Activated gamma-delta T cell (primary cell): Measurements from ENCODE around the gene WSCD1.

Source experiments
- DNase-seq: peaks from one replicate; lab custom pipeline; 2025; lab: John Stamatoyannopoulos, UW

Gene WSCD1

GRCh38 chr17:6061290-6061689 is 8.9 kb upstream of the WSCD1 start:
- DNase-seq: no peak

GRCh38 chr17:6064868-6065267 is 5.3 kb upstream of the WSCD1 start:
- DNase-seq: no peak

- DNase-seq: no peak
These were observed 4.8 kb upstream of the WSCD1 start for GRCh38 chr17:6065351-6065750.

GRCh38 chr17:6066183-6066948 is 3.8 kb upstream of the WSCD1 start:
- DNase-seq: no peak

- DNase-seq: no peak
These were observed 3.1 kb upstream of the WSCD1 start for GRCh38 chr17:6067060-6067459.

GRCh38 chr17:6070430-6070912 is 292 bp downstream of the WSCD1 start:
- no peak for DNase-seq

- no peak for DNase-seq
These were observed 833 bp downstream of the WSCD1 start for GRCh38 chr17:6070913-6071511.

- no peak for DNase-seq
These were observed 1.4 kb downstream of the WSCD1 start for GRCh38 chr17:6071528-6072065.

GRCh38 chr17:6072157-6072556 is 2.0 kb downstream of the WSCD1 start:
- DNase-seq: no peak

- no peak for DNase-seq
These were observed 2.4 kb downstream of the WSCD1 start for GRCh38 chr17:6072611-6073010.

GRCh38 chr17:6073620-6074019 is 3.4 kb downstream of the WSCD1 start:
- no peak for DNase-seq

- no peak for DNase-seq
These were observed 4.9 kb downstream of the WSCD1 start for GRCh38 chr17:6075050-6075449.

GRCh38 chr17:6075845-6076244 is 5.7 kb downstream of the WSCD1 start:
- no peak for DNase-seq

- DNase-seq: no peak
These were observed 7.6 kb downstream of the WSCD1 start for GRCh38 chr17:6077752-6078151.

- DNase-seq: no peak
These were observed 8.3 kb downstream of the WSCD1 start for GRCh38 chr17:6078458-6078871.

GRCh38 chr17:6079155-6079888 is 9.1 kb downstream of the WSCD1 start:
- DNase-seq: no peak

GRCh38 chr17:6079960-6080359 is 9.8 kb downstream of the WSCD1 start:
- no peak for DNase-seq

GRCh38 chr17:6080711-6081430 is 10.7 kb downstream of the WSCD1 start:
- no peak for DNase-seq

GRCh38 chr17:6082335-6082734 is 12.2 kb downstream of the WSCD1 start:
- DNase-seq: no peak

GRCh38 chr17:6084311-6085161 is 14.4 kb downstream of the WSCD1 start:
- no peak for DNase-seq

GRCh38 chr17:6085812-6086211 is 15.6 kb downstream of the WSCD1 start:
- DNase-seq: no peak
